Raji (cell line): ENCODE results near the gene CIZ1.

Experiments
- POLR2A ChIP-seq: IDR thresholded peaks from 2 replicates; pipeline ENCODE4 v1.6.1; 2011; ENCODE audit warnings: low read depth, low read length, control low read depth; ENCODE audit not compliant: insufficient read depth

Gene CIZ1

GRCh38 chr9:128149001-128149701 lies 42.2 kb downstream of the CIZ1 start, which contains the start of gene LCN2:
Gene LCN2, plus strand, starts transcription at chr9:128149453. Its CDS starts 73 bp downstream, at chr9:128149526.
- no peak for TF ChIP-seq POLR2A

GRCh38 chr9:128148509-128149000 lies 42.8 kb downstream of the CIZ1 start:
- TF ChIP-seq POLR2A, result no peak

GRCh38 chr9:128146591-128147120 lies 44.7 kb downstream of the CIZ1 start:
- no peak for TF ChIP-seq POLR2A

- TF ChIP-seq POLR2A, result no peak
These were observed 45.4 kb downstream of the CIZ1 start for GRCh38 chr9:128145951-128146351.

- TF ChIP-seq POLR2A, result no peak
These were observed 45.8 kb downstream of the CIZ1 start for GRCh38 chr9:128145536-128145935.

- no peak for TF ChIP-seq POLR2A
These were observed 46.9 kb downstream of the CIZ1 start for GRCh38 chr9:128144239-128145181.

GRCh38 chr9:128143525-128144238 lies 47.7 kb downstream of the CIZ1 start:
- TF ChIP-seq POLR2A, result no peak

GRCh38 chr9:128142596-128142995 lies 48.8 kb downstream of the CIZ1 start:
- TF ChIP-seq POLR2A, result no peak

- TF ChIP-seq POLR2A, result no peak
These were observed 49.3 kb downstream of the CIZ1 start for GRCh38 chr9:128142061-128142460.

- TF ChIP-seq POLR2A, result no peak
These were observed 49.8 kb downstream of the CIZ1 start for GRCh38 chr9:128141604-128142003.

- TF ChIP-seq POLR2A, result no peak
These were observed 51.8 kb downstream of the CIZ1 start for GRCh38 chr9:128139621-128140020.

- no peak for TF ChIP-seq POLR2A
These were observed 53.4 kb downstream of the CIZ1 start for GRCh38 chr9:128138001-128138400.

GRCh38 chr9:128136816-128137793 lies 54.3 kb downstream of the CIZ1 start:
- TF ChIP-seq POLR2A, result no peak
